Activated CD8-positive, alpha-beta memory T cell treated with anti-CD3 and anti-CD28 coated beads for 4 hours (primary cell): Measurements from ENCODE around the gene FLT1.

Source experiments
- DNase-seq, 2 donors: peaks; one replicate each; pipeline ENCODE4 v3.0.0-alpha.2; 2020; ENCODE audit warnings: low read depth in 2 of 2

Gene FLT1

GRCh38 chr13:28485996-28486543 lies 8.9 kb downstream of the FLT1 start:
- DNase-seq = no peak

DNA sequence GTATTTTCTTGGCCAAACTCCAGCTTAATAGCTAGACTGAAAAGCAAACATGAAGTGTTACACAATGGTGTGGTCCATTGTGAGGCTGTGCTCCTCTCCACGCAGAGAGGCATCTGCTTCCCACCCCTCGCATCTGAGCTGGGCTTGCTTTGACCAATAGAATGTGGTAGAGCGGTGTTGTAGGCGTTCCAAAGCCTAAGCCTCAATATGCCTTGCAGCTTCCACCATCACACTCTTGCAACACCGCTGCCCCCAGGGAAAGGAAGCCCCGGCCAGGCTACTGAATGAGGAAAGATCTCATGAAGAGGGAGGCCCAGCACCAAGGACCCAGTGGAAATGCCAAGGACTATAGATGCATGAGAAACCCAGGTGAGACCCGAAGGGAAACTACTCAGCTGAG lies 9.4 kb downstream of the FLT1 start:
- no peak for DNase-seq

DNA sequence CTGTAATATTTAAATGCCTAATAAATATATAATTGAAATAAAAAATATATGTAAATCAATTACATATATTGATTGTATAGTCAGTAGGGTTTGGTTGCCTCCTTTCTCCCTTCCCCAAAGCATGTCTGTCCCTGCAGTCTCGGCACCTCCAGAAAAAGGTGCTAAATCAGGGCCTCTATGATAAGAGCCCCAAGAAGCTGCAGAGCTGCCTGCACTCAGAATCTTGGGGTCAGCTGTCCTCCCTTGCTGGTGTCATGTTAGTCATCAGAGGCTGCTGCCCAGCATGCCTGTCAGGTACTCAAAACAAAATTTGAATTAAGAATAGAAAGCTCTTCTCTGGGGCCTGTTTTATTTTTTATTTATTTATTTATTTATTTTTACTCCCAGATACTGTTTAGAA lies 9.8 kb downstream of the FLT1 start:
- DNase-seq = no peak

DNA sequence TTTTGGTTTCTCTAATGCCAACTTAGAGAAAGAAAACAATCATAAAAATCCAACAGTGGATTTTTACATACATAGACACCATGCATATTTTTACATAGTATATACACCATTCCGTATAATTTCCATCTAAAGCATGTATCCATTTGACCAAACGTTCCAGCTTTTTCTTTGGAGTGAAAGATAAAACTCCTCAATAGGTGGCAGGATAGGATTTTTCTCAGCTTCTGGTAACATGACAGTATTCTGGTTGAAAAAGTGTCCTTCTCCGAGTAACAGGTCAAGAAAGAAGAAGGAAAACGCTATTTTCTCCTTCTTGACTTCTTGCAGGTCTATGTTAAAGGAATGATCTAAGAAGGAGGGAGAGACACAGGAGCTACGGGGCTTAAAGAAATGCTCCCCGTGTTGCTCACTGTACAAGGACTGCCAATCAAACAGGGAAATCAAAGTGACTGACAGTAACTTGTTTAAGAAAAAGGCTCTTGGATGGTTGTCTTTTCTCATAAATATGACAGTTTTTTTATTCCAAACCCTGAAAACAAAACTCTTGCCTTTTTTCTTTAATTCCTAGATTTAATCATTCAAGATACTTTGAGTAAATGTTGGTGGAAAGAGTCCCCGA lies 11.5 kb downstream of the FLT1 start:
- DNase-seq = no peak

DNA sequence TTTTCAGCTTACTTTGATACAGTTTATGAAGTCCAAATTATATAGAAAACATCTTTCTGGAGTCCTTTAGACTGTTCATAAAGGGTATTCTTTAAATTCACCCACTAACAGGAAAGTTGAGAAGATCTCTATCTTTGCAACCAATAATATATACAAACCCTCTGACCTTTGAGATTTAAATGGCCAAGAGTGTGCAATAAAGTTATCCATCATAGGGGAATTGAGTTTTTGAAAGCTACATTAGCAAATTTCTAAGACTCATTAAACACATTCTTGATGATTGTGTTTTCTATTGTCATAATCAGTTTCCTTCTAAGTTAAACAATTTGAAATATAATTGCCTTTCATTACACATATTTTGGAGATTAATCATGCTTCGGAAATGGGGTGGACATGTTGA lies 15.9 kb downstream of the FLT1 start:
- DNase-seq = no peak

- DNase-seq = no peak
Measured at GRCh38 chr13:28478127-28478526, 16.8 kb downstream of the FLT1 start.

DNA sequence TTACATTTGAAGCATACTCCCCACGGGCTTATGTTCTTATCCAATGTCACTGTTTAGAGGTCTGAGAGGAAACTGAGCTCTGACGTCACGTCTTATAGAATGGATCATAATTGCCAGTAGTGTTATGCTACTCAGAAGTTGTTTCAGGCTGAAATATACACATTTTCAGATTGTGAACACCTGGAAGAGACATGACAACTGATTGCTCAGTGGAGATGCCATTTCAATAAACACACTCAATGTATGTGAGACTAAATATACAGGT lies 17.3 kb downstream of the FLT1 start:
- DNase-seq = no peak

- DNase-seq = no peak
Measured at GRCh38 chr13:28476919-28477708, 17.8 kb downstream of the FLT1 start.

GRCh38 chr13:28475916-28476725 lies 18.8 kb downstream of the FLT1 start:
- no peak for DNase-seq

GRCh38 chr13:28474491-28475134 lies 20.3 kb downstream of the FLT1 start:
- no peak for DNase-seq

- DNase-seq = no peak
Measured at GRCh38 chr13:28473044-28473443, 21.9 kb downstream of the FLT1 start.

DNA sequence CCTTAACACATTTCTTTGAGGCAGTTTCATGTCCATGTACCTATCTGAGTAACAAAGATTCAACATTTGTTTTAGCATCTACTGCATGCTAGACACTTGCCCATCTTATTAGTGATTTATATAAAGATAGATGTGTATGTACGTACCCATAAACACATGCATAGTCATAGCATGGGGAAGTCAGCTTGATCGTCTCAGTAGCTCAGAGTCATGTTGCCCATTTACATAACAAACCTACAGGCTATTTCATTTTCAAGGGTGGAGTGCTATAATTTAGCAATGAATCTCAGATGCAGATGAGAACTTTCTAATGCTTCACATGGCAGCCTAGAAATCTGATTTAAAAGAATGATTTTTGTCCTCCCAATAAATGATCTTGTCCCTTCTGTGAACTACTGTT lies 23.5 kb downstream of the FLT1 start:
- no peak for DNase-seq

- DNase-seq = no peak
Measured at GRCh38 chr13:28470296-28470695, 24.6 kb downstream of the FLT1 start.

DNA sequence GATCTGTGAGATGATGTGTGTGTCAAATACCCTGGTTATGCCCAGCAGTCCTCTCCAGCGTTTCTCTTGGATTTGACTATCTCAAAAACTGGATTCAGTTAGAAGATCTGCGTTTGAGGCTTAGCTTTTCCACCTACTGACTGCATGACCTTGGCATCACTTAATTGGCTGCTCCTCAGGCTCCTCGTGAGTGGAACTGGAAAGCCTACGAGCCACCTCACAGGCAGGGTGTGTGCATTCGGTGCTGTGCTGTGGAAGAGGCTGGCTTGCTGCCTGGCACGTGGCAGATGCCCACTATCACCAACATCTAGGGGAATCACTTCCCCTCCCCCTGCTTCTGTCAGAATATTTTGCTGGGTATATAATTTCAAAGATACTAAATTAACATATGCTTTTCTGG lies 25.6 kb downstream of the FLT1 start:
- no peak for DNase-seq

DNA sequence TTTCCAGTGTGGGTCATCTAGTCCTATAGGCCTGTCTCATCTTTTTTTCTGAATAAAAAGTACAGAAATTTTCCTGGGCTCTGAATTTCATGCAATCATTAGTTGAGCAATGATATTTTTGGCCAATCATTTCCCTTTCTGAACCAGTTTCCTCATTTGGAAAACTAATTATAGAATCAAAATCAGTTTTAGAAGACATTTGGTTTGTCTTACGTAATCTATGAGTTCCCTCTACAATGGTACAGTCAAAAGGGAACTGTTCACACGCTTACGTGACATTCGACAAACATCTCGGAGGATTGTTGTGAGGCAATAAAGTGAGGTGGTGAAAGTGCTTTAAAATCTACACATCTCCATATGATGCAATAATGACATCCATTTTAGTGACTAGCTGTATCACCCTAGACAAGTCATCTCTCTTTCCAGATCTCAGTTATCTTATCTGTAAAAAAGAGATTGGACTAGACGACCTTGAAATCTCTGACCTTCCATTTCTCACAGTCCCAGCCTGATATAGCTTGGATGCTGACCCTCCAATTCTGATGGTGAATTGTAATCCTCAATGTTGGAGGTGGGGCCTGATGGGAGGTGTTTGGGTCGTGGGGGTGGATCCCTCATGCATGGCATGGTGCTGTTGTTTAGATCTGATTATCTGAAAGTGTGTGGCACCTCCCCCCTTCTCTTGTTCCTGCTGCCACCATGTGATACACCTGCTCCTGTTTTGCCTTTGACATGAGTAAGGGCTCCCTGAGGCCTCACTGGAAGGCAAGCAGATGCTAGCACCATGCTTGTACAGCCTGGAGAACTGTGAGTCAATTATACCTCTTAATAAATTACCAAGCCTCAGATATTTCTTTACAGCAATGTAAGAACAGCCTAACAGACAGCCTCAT lies 26.7 kb downstream of the FLT1 start:
- DNase-seq = no peak

DNA sequence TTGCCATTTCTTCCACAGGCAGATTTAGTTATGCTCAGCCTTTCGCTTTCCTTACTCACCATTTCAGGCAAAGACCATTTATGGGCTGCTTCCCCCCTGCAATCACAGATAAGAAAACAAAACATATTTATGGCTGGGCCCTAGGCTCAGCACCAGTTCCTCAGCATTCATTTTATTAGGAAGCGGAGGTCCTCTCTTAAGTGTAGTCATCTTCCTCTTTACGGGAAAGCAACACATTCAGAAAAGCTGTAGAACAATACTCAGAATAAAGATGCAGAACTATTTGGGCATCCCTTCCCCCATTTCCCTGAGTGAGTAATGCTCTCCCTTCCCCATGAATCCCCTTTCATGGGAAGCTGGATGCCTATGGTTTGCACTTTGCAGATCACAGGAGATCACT lies 27.9 kb downstream of the FLT1 start:
- DNase-seq = no peak

DNA sequence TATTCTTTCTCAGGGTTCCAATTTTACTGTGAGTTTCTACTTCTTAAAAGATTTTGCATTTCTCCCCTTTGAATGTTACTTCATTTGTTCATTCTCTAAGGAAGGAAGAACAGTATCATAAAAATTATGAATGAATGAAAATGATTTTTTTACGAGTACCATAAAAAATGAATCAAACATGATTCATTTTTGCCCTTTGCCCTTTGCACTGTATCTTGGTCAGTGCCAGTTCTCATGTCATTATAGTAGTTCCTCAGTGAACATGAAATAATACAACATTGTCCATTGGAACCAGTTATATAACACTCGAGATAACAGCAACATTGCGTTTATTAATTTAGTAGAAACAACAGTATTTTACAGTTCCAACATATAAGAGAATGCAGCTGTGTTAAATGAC lies 28.8 kb downstream of the FLT1 start:
- DNase-seq = no peak

- DNase-seq = no peak
Measured at GRCh38 chr13:28464861-28465460, 30.0 kb downstream of the FLT1 start.

GRCh38 chr13:28463481-28463880 lies 31.4 kb downstream of the FLT1 start:
- DNase-seq = no peak

DNA sequence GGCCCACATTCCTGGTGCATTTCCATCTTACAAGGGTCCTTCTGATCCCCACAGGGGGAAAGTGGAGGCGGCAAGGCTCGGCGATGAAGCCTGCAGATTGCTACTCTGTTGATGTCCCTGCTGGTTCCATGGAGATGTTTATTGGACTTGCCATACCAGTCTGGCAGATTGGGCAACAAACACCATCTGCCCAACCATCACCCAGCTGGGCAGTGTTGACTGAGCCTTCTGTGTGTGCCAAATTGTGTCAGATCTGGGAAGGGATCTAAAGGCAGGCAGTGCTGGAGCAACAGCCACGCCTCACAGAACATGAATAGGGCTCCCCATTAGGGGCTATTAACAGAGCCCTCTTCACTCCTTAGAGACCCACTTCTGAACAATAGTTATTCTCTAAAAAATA lies 35.0 kb downstream of the FLT1 start:
- no peak for DNase-seq

GRCh38 chr13:28458608-28459007 lies 36.3 kb downstream of the FLT1 start:
- DNase-seq = no peak
